ENCODE results near the gene ARHGDIB.

DNA sequence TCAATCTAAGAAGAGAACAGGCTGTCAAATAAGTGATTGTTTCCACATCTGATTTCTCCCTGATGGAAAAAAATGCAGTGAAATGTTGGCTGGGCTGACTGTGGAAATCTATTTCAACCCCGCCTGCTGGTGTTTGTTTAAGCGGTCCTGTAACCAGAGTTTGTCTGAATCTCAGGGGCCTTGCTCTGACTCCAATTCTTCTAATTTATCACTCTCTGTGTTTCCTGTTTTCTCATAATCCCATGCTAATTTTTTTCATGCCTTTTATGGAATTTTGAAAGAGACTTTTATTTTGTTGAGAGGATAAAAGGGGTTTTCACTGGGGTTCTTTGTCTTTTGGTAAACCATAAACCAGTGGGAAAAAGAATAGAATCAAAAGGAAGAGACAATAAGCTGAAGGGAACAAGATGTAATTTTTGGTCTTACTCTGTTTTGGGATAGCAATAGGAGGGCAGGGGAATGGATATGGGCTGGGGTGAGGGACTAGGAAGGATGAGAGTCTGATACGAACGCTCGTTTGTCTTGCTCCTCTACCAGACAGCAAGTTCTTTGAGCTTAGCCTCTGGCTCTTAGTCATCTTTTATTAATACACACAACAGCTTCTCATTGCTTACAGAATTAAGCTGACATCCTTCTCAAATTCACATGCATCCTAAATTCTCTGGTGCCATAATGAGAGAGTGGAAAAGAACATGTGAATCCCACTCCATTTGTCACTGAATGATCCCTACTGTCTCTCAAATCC, 67.7 kb downstream of the ARHGDIB start:
- TF ChIP-seq POLR2AphosphoS5 (IDR thresholded peaks at IDR 0.05): no peak
- TF ChIP-seq, protein P1, sequence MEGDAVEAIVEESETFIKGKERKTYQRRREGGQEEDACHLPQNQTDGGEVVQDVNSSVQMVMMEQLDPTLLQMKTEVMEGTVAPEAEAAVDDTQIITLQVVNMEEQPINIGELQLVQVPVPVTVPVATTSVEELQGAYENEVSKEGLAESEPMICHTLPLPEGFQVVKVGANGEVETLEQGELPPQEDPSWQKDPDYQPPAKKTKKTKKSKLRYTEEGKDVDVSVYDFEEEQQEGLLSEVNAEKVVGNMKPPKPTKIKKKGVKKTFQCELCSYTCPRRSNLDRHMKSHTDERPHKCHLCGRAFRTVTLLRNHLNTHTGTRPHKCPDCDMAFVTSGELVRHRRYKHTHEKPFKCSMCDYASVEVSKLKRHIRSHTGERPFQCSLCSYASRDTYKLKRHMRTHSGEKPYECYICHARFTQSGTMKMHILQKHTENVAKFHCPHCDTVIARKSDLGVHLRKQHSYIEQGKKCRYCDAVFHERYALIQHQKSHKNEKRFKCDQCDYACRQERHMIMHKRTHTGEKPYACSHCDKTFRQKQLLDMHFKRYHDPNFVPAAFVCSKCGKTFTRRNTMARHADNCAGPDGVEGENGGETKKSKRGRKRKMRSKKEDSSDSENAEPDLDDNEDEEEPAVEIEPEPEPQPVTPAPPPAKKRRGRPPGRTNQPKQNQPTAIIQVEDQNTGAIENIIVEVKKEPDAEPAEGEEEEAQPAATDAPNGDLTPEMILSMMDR (IDR thresholded peaks at IDR 0.05): no peak

All from stomach (tissue), 4 donors.